Measurements from ENCODE around the gene FAM53B.

The FAM53B gene

DNA sequence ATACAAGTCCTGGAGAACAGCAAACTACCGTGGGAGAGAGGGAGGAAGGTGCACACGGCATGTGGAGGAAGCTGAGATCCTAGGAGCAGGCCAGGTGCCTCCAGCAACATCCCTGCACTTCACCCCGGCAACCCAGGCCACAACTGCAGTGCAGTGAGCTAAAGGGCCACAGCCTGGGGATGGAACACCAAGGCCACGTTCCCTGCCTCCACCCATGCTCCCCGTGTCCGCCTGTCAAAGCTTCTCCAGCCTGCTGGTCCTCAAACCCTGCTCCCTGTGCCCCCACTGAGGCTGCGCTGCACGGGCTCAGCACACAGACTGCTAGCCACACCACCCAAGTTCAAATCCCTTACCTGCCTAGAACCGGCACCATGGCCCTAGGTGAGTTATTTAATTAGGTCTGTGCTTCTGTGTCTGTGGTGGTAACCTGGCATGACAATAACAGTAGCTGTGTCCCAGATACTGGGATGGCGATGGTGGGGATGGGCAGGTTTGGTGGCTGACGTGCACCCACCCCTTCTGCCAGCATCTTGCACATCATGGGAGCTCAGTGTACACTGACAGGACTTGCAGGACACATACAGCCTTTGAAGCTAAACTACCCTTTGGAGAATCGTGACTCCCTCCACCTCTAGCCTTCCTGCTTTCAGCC is 85.5 kb downstream of the FAM53B start:
- FAIRE-seq: no peak

DNA sequence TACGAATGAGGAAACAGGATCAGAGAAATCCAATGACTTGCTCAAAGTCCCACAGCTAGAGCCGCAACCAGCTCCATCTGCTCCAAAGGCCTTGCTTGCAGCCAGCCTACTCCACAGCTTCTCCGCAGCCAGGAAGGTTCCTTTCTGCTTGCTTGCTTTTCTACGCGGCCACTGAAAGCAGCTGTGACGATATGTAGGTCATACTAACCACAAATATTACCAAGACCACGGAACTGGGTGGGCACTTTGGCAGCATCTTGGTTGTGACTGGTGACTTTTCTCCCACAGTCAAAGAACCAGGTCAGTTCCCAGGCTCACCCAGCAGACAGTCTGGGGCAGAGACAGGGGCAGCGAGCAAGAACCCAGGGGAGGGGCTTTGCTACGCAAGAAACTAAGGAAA is 86.4 kb downstream of the FAM53B start:
- no peak for FAIRE-seq

DNA sequence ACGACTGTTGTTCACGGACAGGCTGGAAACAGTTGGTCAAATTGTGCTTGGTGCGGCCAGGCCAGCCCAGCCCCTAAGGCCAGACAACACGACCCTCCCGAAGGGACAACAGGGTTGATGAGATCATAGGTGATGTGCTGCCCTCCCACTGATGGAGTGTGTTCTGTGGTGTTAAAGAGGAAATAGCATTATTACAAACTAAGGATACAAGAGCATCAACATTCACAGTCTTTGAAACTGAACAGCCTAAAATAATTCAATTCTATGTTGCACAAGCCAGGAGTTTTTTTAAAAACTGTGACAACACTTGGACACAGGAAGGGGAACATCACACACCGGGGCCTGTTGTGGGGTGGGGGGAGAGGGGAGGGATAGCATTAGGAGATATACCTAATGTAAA is 87.6 kb downstream of the FAM53B start:
- no peak for FAIRE-seq

DNA sequence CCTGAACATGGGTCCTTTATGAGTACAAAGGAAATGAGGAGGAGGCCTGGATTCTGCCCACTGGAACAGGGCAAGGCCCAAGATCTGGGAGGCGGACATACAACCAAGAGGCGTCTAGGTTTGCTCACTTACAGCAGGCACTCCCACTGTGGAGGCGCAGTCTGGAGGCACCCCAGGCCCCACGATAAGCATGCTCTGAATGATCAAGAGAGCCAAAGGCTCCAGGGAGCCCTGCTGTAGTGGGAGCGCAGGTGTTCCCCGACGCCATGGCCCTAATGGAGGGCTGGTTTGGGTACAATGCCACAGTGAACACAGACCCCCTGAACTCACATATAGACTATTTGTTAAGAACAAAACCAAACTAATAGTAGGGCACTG is 88.1 kb downstream of the FAM53B start:
- no peak for FAIRE-seq

DNA sequence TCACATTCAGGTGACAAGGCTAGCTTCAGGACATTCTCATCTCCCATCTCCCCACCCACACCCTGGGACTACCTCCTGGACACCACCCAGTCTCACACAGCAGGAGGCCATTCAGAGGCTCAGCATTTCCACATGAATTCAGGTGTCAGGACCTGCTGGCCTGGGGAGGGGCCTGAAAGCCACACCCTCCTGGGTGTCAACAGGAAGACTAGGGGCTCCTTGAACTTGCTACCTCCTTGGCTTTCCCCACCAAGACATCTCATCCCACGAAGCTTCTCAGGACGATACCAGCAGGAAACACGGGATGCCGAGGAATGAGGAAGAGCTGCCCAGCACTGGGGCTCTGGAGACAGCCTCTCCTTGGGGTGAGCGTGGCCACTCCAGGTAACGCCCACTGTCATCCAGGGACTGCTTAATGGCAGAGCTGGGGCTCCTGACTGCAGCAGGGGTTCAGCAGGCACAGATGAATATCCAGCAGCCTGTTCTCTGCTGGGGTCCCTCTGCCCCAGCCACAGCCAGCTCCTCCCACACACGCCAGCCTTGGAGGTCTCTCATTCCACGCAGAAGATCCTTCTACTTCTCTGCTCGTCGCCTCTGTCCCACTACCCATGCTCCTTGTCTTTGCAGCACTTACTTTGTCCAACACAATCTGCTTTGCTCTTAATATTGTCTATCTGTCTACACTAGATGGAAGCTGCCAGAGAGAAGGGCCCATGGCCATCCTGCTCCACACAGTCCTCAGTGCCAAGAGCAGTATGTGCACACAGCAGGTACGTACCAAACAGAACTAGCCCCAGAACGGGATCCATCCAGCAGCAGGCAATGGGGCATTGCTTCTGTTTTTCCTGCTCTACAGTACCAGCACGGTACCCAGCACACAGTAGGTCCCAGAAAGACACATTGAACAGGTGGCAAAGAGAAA is 88.7 kb downstream of the FAM53B start:
- no peak for FAIRE-seq

DNA sequence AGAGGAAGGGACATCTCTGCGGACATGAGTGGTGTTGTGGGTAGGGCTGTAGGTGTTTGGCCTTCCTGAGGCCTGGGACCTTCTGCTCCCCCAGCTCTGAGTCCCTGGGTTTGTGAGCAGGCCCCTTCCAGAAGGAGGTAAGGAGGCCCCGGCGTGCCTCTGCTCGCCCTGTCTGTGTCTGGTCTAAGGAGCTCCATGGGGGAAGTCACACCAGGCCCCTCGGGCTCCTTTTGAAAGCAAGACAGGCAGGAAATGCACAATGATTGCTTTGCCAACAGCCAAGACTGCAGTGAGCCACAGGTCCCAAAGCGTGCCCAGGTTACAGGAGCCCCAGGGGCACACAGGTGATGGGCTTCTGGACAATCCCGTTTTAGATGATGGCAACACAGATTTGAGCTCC is 89.5 kb downstream of the FAM53B start:
- FAIRE-seq: no peak

DNA sequence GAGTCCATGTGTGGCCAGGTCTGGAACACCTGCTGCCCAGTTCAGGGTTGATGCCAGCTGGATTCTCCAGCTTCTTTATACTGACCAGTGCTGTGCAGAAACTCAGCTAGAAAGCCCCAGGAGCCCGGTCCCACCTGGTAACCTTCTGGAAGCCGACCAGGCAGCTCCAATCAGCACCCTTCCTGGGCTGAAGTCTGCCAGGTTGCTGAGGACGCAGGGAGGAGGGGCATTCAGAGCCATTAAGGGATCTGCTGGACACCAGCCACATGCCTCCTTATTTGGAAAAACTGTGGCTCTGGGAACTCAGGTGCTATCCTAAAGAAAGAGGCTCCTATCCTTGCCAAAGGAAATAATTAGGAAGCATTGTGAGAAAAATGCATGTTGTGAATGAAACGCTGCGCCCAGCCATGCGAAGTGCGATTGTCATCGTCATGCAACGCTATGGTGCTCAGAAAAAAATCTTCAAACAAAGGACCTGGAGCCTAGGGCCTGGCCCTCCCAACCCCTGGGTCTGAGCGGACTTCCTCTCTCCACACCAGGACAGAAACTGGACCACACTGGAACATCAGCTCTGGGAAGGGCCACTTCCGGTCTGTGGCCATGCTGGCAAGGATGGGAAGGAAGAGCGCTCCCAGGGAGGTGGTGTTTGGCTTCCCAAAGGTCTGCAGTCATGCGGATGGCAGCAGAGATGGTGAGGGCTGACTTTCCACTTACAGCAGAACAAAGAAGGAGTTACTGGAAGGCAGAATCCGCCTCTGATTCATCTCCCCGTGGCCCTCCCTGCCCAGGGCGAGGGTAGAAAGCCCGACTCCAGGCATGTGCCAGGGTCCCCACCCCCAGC is 90.1 kb downstream of the FAM53B start:
- FAIRE-seq: no peak

DNA sequence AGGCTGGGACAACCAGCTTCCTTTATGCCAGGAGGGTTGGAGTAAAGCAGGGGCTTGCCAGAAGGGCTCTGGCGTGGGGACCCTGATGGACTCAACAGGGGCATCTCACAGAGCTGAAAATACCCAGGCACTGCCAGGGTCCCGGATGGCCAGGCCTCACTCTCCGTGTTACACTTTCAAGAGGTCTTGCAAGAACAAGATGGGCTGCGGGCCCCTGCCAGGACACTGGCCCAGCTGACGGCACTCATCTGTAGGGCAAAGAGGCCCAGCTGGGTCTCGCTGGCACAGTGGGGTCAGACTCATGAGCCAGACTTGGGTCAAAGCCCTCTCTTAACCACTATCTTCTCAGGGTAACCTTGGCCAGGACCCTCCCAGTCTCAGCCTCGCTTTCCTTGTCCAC is 90.9 kb downstream of the FAM53B start:
- no peak for FAIRE-seq

DNA sequence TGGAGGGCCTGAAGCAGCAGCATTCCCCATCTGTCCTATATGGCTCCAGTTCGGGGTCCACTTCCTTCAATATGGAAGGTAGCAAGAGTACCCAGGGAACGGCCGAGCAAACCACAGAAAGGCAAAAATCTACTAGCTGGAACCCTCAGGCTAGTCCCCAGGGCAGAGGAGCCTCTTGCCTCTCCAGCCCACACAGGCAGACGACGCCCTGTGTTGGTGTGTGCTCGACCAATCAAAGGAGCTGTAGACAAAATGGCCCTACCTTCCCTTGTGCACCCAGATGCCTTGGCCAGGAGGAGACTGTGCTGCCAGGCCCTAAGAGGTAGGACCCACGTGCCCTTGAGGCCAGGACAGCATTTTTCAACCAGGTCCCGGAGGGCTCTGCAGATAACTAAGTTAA is 91.5 kb downstream of the FAM53B start:
- FAIRE-seq: no peak

DNA sequence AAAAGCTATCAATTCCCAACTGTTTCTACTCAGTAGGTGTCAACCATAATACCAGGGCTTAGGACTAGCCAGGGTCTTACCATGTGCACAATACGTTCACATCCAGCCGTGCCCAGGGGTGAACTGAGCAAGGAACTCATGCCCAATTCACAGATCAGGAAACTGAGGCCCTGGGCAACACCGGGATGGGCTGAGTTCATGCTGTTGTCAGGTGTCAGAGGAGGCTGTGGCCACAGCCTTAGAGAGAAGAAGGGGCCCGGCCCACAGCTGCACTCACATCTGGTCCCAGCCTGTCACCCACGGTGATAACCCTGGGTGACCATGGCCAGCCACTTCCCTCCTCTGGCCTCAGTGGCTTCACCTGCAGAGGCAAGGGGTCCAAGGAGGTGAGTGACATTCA is 92.0 kb downstream of the FAM53B start:
- FAIRE-seq: no peak

DNA sequence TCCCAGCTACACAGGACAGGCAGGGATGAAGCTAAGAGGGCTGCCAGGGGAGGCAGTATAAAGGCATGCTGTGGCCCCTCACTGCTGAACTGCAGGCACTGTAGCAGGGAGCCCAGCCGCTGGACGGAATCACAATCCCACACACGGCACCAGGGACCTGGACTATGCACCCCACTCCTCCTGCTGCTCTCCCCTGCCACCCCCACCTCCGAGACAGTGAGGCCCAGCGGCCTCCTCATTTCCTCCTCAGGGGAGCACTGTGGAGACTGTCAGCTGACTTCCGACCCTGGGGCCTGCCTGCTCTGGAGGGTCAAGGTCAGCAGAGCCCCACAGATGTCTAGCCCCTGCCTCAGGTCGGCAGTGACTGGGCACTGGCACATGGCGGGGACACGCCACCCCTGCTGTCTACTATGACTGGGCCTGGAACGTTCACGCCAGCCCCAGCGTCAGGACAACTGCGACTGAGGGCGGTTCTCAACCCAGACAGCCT is 92.7 kb downstream of the FAM53B start:
- no peak for FAIRE-seq

DNA sequence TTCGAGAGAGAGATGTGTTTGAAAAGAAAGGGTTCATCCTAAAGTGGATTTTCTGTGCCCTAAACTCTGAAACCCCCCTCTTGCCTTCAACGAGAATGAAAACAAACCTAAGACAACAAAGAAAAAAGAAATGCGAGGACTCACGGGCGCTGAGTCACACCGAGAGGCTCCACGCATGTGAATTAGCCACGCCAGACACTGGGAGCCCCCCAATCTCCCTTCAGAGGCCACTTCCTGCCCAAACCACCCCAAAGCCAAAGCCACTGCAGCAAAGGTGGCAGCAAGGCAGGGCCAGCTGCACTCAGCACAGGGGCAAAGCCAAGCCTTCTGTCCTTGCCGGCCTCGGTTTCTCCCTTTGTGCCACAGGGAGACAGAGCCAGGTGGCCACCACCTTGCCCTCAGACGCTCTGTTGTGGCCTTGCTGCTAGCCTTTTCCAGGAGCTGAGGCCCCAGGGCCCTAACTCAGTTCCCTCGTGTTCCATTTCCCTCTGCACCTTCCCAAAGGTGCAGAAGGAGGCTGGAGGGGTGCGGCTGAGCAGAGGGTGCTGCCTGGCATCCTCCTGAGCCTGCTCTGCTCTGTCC is 93.3 kb downstream of the FAM53B start:
- FAIRE-seq: no peak

DNA sequence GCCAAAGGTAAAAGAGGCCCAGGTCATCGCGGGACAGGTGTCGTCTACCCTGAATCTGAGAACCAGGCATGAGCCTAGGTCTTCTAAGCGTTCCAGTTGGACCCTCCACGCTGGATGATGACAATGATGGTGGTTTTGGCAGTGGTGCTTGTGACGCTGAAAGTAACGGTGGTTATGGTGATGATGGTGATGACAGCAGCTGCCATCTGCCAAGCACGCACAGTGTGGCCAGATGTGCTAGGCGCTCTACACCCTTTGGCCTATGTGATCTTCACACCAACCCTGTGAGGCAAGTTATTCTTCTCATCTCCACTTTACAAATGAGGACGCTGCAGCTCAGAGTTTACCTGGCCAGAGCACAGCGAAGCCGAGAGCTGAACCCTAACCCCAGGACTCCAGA is 93.9 kb downstream of the FAM53B start:
- no peak for FAIRE-seq

DNA sequence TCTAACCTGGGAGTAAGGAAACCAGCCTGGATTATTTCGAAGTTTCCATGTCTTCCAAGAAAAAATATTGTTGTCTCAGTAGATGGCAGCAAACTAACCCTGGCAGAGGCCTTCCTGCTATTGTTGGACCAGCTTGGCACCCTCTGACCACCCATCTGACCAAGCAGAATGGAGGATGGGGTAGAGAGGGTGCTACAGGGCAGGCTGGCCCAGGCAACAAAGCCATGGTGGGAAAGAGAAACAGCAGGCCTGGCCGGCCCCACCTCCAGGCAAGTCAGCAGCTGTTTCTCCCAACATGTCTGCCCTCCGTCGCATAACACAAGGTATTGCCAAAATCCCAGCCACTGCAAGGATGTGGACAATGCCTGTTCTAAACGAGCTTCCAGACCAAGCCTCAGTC is 95.0 kb downstream of the FAM53B start:
- no peak for FAIRE-seq

DNA sequence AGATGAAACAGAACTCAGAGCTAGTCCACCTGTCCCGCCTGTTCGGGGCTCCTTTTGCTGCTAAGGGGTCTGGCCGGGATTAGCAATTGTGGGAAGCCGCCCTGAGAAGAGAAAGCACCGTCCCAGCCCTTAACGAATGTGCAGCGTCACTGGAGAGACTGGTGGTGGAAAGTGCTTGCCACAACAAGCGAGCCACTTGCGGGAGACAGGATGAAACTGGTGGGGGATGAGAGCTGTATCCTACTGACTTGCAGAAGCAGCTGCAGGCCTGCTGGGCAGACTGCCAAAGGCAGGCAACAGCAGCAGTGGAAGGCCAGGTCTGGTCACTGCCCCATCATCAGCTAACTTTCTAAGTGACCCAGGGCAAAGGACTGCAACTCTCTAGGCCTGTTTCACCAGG is 95.4 kb downstream of the FAM53B start:
- no peak for FAIRE-seq

DNA sequence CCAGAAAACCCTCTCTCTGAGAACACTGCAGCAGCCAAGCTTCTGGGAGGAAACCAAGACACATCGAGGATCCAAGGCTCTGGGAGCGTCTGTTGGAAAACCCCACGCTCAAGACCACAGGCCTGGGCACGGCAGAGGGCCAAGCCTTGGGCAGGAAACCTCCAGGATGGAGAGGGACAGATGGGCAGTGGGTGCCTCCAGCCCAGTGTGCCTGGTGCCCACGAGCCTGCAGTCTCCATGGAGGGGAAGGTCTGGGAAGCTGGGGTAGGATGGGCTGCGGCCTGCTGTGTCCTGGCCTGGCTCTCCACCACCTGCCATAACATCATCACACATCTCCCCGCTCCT is 96.1 kb downstream of the FAM53B start:
- FAIRE-seq: no peak

DNA sequence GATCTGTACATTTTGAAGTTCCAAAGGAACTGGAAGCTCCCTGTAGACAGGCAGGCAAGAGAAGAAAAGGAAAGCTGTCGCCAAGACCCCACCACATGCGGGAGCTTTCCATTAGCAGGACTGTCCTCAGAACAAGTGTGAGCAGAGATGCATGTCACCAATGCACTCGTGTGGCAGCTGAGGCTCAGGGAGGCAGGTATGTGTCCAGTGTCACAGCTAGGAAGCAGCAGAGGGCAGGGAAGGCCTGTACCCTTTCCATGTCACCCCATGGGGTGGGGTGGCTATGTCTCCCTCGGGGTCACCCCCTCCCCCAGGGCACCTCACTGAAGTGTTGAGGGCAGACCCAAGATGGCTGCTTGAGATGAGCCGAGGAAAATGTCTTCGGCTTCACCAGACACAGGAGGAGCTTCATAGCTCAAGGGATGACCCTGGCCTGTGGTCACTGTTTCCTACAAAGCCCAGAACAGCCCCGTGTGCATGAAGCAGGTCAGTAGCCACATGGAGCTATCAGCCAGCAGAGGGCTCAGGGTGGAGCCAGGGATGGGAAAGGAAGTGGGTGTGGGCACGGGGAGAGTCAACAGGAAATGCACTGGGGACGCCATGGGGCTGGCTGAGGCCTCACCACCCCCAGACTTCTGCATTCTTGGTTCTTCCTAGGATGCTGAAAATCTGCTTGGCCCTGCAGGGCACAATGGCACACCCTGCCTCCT is 96.6 kb downstream of the FAM53B start:
- FAIRE-seq: no peak

DNA sequence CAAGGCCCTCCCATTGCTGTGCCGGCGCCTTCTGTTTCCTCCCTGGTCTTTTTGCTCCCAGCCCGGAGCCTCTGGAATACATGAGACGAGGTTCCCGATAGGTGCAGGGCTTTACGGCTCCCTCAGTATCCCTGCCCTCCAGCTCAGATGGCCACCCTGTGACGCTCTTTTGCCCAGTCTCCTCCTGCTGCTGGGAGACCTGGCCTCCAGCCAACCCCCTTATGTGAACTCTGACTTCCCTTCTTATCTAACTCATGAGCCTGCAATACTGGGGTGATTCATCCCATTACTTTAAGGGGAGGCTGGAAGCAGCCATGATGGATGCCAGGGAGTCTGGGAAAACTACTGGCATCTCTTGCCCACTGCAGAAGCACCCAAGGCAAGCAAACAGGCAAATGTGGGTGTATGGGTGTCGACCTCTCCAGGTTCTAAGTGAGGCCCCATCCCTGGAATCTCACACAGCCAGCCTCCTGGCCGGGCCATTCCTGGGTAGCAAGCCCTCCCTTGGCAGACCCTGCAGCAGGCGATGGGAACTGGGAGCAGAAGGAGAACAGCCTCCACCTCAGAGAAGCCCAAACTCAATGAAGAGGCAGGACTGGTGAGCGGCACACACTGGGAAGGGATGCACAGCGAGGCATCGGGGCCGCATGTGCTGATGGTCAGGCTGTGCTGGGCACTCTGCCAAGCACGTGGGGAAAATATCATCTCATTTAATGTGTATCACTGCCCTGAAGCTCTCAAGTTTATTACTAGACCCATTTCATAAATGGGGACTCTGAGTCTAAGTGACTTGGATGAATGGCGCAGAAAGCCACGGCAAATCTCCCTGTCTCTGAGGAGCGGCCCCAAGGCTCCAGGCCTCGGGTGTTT is 97.5 kb downstream of the FAM53B start:
- FAIRE-seq: no peak

DNA sequence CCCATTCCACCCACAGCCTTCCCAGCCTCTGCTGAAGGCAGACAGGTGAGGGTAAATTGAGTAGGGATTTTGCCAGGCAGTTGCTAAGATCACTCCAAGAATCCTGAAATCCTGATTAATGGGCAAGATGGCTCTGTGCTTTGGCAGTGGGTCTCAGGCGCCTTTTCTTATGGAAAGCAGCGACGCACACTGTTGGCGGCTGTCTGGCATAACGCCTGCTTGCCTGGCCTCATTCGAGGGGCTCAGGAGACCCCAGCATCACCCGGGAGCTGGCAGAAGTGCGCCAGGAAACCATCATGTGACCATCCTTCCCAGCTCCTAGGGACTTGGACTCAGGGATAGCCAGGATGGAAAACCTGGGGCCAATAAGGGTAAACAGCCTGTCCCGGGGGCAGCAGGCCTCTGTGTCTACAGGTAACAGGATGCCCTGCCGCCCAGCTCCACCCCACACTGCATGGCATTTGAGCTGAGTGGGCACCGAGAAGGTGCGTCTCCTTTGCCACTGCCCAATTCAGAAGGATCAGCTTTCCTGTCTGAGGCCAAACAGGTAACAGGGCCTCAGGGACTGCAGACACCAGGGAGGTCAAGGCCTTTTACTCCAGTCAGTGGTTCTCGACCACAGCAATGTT is 98.6 kb downstream of the FAM53B start:
- FAIRE-seq: no peak

DNA sequence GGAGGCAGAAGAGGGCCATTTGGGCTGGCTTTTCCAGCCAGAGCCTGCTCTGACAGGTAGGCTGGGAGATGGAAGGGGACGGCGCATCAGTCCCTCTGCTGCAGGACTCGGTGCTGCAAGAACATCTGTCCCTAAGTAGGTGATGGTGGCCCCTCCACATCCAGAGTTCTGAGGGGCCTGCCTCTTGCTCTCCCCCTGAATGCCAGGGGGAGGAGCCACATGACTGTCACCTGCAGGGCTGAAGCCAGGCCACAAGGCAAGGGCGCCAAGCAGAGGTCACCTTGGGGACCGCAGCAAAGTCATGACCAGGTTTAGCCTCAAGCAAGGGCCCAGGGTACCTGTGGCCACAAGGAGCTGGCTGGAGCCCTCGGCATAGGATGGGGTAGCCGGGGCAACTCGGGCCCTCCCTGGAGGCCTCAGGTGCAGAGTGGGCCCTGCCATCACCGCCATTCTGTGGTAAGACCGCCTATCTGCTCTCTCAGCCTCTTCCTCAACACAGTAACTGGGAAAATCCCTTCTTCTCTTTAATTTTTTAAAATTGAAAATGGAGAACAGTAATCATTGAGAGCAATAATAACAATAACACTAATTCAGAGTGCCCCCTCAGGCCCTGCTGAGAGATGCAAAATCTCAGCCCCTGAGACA is 99.3 kb downstream of the FAM53B start:
- FAIRE-seq: no peak

DNA sequence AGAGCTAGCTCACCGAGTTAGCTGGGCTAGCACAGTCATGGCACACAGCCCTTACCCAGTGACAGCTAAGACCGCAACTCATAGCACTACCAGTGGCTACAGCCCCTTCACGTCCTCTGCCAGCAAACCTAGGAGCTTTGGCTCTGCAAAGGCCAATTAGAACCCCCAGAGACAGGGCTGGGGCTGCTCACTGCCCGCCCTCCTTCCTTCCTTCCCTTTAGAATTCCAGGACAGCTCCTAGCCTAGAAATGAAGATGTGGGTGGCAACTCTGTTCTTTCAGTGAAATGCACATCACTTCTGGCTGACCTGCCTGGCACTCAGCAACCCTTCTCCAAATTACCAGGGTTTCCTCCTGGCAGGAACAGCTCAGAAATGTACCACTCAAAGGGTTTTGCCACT is 99.9 kb downstream of the FAM53B start:
- no peak for FAIRE-seq
